ENCODE data around the gene CHMP6.
"Not testable (repeated sequence)": the region's sequence is repeated elsewhere in the genome, so short reads cannot be mapped to it uniquely, and the experiment has no call there.

CHMP6 gene

GRCh38 chr17:81006891-81007290 lies 15.2 kb downstream of the CHMP6 start:
- no peak for TF ChIP-seq JUND (IDR thresholded peaks at IDR 0.05; ENCODE audit: low read depth)
- no peak for DNase-seq (ENCODE audit: low read depth in 1 of 2, low spot score in 1 of 2)
- in situ Hi-C loops (cut with HindIII; ENCODE audit: low pct_unique_long_range_greater_than_20kb, low sequenced_read_pairs): no loop called here

GRCh38 chr17:81008140-81008539 lies 16.5 kb downstream of the CHMP6 start:
- TF ChIP-seq JUND (IDR thresholded peaks at IDR 0.05; ENCODE audit: low read depth): no peak
- DNase-seq (ENCODE audit: low read depth in 1 of 2, low spot score in 1 of 2): no peak
- in situ Hi-C loops (cut with HindIII; ENCODE audit: low pct_unique_long_range_greater_than_20kb, low sequenced_read_pairs): no loop called here

- in situ Hi-C loops (cut with HindIII; ENCODE audit: low pct_unique_long_range_greater_than_20kb, low sequenced_read_pairs): no loop called here
- TF ChIP-seq JUND (IDR thresholded peaks at IDR 0.05; ENCODE audit: low read depth): no peak
- DNase-seq (ENCODE audit: low read depth in 1 of 2, low spot score in 1 of 2): no peak
Observed at GRCh38 chr17:81009136-81009535, 17.5 kb downstream of the CHMP6 start.

GRCh38 chr17:81010935-81011334 lies 19.3 kb downstream of the CHMP6 start:
- no peak for DNase-seq (ENCODE audit: low read depth in 1 of 2, low spot score in 1 of 2)
- no peak for TF ChIP-seq JUND (IDR thresholded peaks at IDR 0.05; ENCODE audit: low read depth)
- in situ Hi-C loops (cut with HindIII; ENCODE audit: low pct_unique_long_range_greater_than_20kb, low sequenced_read_pairs): no loop called here

GRCh38 chr17:81011951-81012350 lies 20.3 kb downstream of the CHMP6 start:
- no peak for TF ChIP-seq JUND (IDR thresholded peaks at IDR 0.05; ENCODE audit: low read depth)

GRCh38 chr17:81012574-81013447 lies 21.2 kb downstream of the CHMP6 start:
- TF ChIP-seq JUND (IDR thresholded peaks at IDR 0.05; ENCODE audit: low read depth): no peak
- in situ Hi-C loops (cut with HindIII; ENCODE audit: low pct_unique_long_range_greater_than_20kb, low sequenced_read_pairs): no loop called here
- no peak for DNase-seq (ENCODE audit: low read depth in 1 of 2, low spot score in 1 of 2)

More at GRCh38 chr17:81011951-81012350, 20.3 kb downstream of the CHMP6 start:
- DNase-seq (ENCODE audit: low read depth in 1 of 2, low spot score in 1 of 2): no peak
- in situ Hi-C loops (cut with HindIII; ENCODE audit: low pct_unique_long_range_greater_than_20kb, low sequenced_read_pairs): no loop called here

GRCh38 chr17:81013642-81014041 lies 22.0 kb downstream of the CHMP6 start:
- no peak for TF ChIP-seq JUND (IDR thresholded peaks at IDR 0.05; ENCODE audit: low read depth)
- in situ Hi-C loops (cut with HindIII; ENCODE audit: low pct_unique_long_range_greater_than_20kb, low sequenced_read_pairs): no loop called here
- no peak for DNase-seq (ENCODE audit: low read depth in 1 of 2, low spot score in 1 of 2)

GRCh38 chr17:81015136-81015535 lies 23.5 kb downstream of the CHMP6 start:
- no peak for TF ChIP-seq JUND (IDR thresholded peaks at IDR 0.05; ENCODE audit: low read depth)
- no peak for DNase-seq (ENCODE audit: low read depth in 1 of 2, low spot score in 1 of 2)
- in situ Hi-C loops (cut with HindIII; ENCODE audit: low pct_unique_long_range_greater_than_20kb, low sequenced_read_pairs): no loop called here

- TF ChIP-seq JUND (IDR thresholded peaks at IDR 0.05; ENCODE audit: low read depth): no peak
- no peak for DNase-seq (ENCODE audit: low read depth in 1 of 2, low spot score in 1 of 2)
- in situ Hi-C loops (cut with HindIII; ENCODE audit: low pct_unique_long_range_greater_than_20kb, low sequenced_read_pairs): no loop called here
Observed at GRCh38 chr17:81016575-81016974, 24.9 kb downstream of the CHMP6 start.

GRCh38 chr17:81017330-81017729 lies 25.7 kb downstream of the CHMP6 start:
- DNase-seq (ENCODE audit: low read depth in 1 of 2, low spot score in 1 of 2); in situ Hi-C loops (cut with HindIII; ENCODE audit: low pct_unique_long_range_greater_than_20kb, low sequenced_read_pairs): not testable (repeated sequence)

- in situ Hi-C loops (cut with HindIII; ENCODE audit: low pct_unique_long_range_greater_than_20kb, low sequenced_read_pairs): no loop called here
- DNase-seq (ENCODE audit: low read depth in 1 of 2, low spot score in 1 of 2): peak in 1 of 2 experiments; percentile 58
- TF ChIP-seq JUND (IDR thresholded peaks at IDR 0.05; ENCODE audit: low read depth): no peak
Observed at GRCh38 chr17:81018044-81018802, 26.6 kb downstream of the CHMP6 start.

- DNase-seq (ENCODE audit: low read depth in 1 of 2, low spot score in 1 of 2): no peak
- TF ChIP-seq JUND (IDR thresholded peaks at IDR 0.05; ENCODE audit: low read depth): no peak
- in situ Hi-C loops (cut with HindIII; ENCODE audit: low pct_unique_long_range_greater_than_20kb, low sequenced_read_pairs): no loop called here
Observed at GRCh38 chr17:81019563-81020442, 28.2 kb downstream of the CHMP6 start.
